ENCODE results near the gene PDXP. TPM values are rescaled to one million over a fixed set of nuclear protein-coding genes. Genes with fewer than 3 reads are reported as not detected.

PDXP gene
- total and polyA plus RNA-seq, 12 donors = 5.3 to 29.9 (median 21.2) TPM

GRCh38 chr22:37610480-37611129, 47.9 kb upstream of the PDXP start:
- TF ChIP-seq CTCF (IDR thresholded peaks at IDR 0.05) = no peak
- Histone ChIP-seq H3K9me3 (no peaks in the 10 kb centered on the region), H3K27me3 (no peaks in the 10 kb centered on the region), H3K4me1 (peaks cover 7 to 50% (median 36%) of the 10 kb centered on the region in 9 donors), H3K36me3 (peaks cover 0 to 20% (median 11%) of the 10 kb centered on the region in 9 donors), H3K4me3 (peak overlapping the region in 2 of 10 donors; percentile 77 to 92), H3K27ac (peak overlapping the region in 4 of 10 donors; percentile 95 to 98 (median 96))
- 86 to 88% methylated on average over 15 of the region's 15 CpGs for WGBS, 2 donors
- ATAC-seq = no peak
- intact Hi-C loops (cut with DNase I) = no loop called here
- no peak for DNase-seq

- DNase-seq (no peak), ATAC-seq (no peak)
- no peaks in the 10 kb centered on the region for H3K27me3 ChIP-seq
- intact Hi-C loops (cut with DNase I) = no loop called here
- no peak overlapping the region for H3K4me3 ChIP-seq
- WGBS, 2 donors = 68 to 69% methylated on average over 6 of the region's 6 CpGs
- no peak for TF ChIP-seq CTCF (IDR thresholded peaks at IDR 0.05)
- H3K36me3 ChIP-seq = peaks cover 0 to 26% (median 17%) of the 10 kb centered on the region in 9 donors
- H3K27ac ChIP-seq = peak overlapping the region in 2 of 10 donors; percentile 30 to 98
- H3K9me3 ChIP-seq = no peaks in the 10 kb centered on the region
- peaks cover 7 to 50% (median 36%) of the 10 kb centered on the region in 9 donors for H3K4me1 ChIP-seq
These were observed 47.3 kb upstream of the PDXP start for GRCh38 chr22:37611207-37611606.

- intact Hi-C loops (cut with DNase I) = no loop called here
- ATAC-seq (no peak), DNase-seq (no peak)
- Histone ChIP-seq H3K4me3 (no peak overlapping the region), H3K4me1 (peaks cover 0 to 12% (median 2%) of the 10 kb centered on the region in 9 donors), H3K36me3 (peaks cover 0 to 78% (median 34%) of the 10 kb centered on the region in 9 donors), H3K27me3 (no peaks in the 10 kb centered on the region), H3K27ac (no peak overlapping the region), H3K9me3 (no peaks in the 10 kb centered on the region)
- WGBS, 2 donors = 91 to 94% methylated on average over 27 of the region's 27 CpGs
- no peak for TF ChIP-seq CTCF (IDR thresholded peaks at IDR 0.05)
These were observed 42.1 kb upstream of the PDXP start for GRCh38 chr22:37616201-37617083.

- WGBS, 2 donors = 97 to 98% methylated on average over 1 of the region's 1 CpG
- TF ChIP-seq CTCF (IDR thresholded peaks at IDR 0.05) = no peak
- Histone ChIP-seq H3K27me3 (no peaks in the 10 kb centered on the region), H3K9me3 (no peaks in the 10 kb centered on the region), H3K27ac (no peak overlapping the region), H3K4me1 (peaks cover 0 to 10% (median 0%) of the 10 kb centered on the region in 9 donors), H3K4me3 (no peak overlapping the region), H3K36me3 (peaks cover 0 to 88% (median 42%) of the 10 kb centered on the region in 9 donors)
- intact Hi-C loops (cut with DNase I) = no loop called here
- ATAC-seq (no peak), DNase-seq (no peak)
These were observed 41.1 kb upstream of the PDXP start for GRCh38 chr22:37617431-37617830.

Data from heart right ventricle (tissue), 16 donors.